ENCODE data around the gene PLSCR1.

DNA sequence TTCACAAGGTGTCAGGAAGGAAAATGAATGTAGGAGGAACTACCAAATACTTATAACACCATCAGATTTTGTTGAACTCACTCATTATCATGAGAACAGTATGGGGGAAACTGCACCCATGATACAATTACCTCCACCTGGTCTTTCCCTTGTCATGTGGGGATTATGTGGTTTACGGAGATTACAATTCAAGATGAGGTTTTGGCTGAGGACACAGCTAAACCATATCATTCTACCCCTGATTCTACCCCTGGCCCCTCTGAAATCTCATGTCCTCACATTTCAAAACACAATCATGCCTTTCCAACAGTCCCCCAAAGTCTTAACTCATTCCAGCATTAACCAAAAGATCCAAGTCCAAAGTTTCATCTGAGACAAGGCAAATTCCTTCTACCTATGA is 17.1 kb upstream of the PLSCR1 start:
- TF ChIP-seq CTCF (IDR thresholded peaks at IDR 0.05; ENCODE audit: low read depth, low read length, poor library complexity, severe bottlenecking) (no peak), EZH2phosphoT487 (IDR thresholded peaks at IDR 0.05; ENCODE audit: borderline replicate concordance, low read length) (no peak)
